Body of pancreas (tissue), 4 donors: ENCODE measurements around the gene PLVAP.

Source experiments
- CTCF ChIP-seq, 7 experiments: fragments of 450-650 bp in 4 of 7; fragments of 200-600 bp in 3 of 7; sonication (generic) in 3 of 7; IDR thresholded peaks; one replicate each; pipeline ENCODE4 v1.5.1; 2016 to 2019; ENCODE audit warnings: antibody characterized with exemption in 7 of 7
- POLR2A ChIP-seq, 3 donors: fragments of 450-650 bp; IDR thresholded peaks; one replicate each; pipeline ENCODE4 v1.6.1; 2016; ENCODE audit warnings: antibody characterized with exemption in 3 of 3, mild to moderate bottlenecking in 2 of 3

GRCh38 chr19:17385878-17386611 lies 8.9 kb upstream of the PLVAP start:
- peak; percentile 61 to 88 (median 72) for TF ChIP-seq CTCF (IDR thresholded peaks at IDR 0.05)
- TF ChIP-seq POLR2A (IDR thresholded peaks at IDR 0.05), result no peak
